Measurements from ENCODE around the gene TMEM106A.

DNA sequence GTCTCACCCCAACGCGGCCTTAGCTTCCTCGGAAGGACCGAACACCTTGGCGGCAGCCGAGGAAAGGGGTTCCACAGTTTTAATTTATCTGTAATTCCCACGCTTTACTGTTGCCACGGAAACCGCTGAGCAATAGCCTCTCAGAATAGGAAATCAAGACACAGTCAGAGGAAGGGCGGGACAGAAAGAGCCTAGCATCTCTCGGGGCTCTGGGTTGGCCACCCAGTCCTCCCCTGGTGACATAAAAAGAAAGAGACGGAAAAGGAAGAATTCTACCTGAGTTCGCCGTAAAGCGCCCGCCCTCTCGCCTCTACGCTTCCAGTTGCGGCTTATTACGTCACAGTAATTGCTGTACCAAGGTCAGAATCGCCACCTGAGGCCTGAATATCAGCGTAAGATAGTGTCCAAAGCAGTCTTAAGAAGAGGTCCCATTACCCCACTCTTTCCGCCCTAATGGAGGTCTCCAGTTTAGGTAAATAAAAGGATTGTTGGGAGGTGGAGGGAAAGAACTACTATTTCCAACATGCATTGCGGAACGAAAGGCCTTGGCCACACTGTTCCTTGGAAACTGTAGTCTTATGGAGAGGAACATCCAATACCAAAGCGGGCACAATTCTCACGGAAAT, 41.4 kb upstream of the TMEM106A start:
- TF ChIP-seq, protein P1, sequence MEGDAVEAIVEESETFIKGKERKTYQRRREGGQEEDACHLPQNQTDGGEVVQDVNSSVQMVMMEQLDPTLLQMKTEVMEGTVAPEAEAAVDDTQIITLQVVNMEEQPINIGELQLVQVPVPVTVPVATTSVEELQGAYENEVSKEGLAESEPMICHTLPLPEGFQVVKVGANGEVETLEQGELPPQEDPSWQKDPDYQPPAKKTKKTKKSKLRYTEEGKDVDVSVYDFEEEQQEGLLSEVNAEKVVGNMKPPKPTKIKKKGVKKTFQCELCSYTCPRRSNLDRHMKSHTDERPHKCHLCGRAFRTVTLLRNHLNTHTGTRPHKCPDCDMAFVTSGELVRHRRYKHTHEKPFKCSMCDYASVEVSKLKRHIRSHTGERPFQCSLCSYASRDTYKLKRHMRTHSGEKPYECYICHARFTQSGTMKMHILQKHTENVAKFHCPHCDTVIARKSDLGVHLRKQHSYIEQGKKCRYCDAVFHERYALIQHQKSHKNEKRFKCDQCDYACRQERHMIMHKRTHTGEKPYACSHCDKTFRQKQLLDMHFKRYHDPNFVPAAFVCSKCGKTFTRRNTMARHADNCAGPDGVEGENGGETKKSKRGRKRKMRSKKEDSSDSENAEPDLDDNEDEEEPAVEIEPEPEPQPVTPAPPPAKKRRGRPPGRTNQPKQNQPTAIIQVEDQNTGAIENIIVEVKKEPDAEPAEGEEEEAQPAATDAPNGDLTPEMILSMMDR (IDR thresholded peaks at IDR 0.05) = no peak
- peak; percentile 28 to 42 for TF ChIP-seq POLR2A (IDR thresholded peaks at IDR 0.05)
